Heart right ventricle (tissue), 16 donors: ENCODE data around the gene SPTBN4. TPM values are rescaled to one million over a fixed set of nuclear protein-coding genes. Genes with fewer than 3 reads are reported as not detected.
A peak's percentile ranks its signal among the peaks of the same experiment; 100 is the strongest.

Experiments
- ATAC-seq, 8 donors: fragments of 200-7000 bp; cut with Tn5 transposase; one replicate each; pipeline ENCODE4 v1.9.1; 2020; ENCODE audit warnings: mild to moderate bottlenecking in 8 of 8, moderate library complexity in 8 of 8, moderate number of reproducible peaks in 1 of 8
- DNase-seq, 2 donors: peaks; one replicate each; pipeline ENCODE4 v3.0.0-alpha.2; 2020
- H3K27ac ChIP-seq, 10 donors: fragments of 200-600 bp; sonication (generic) in 2 of 10; one replicate each; pipeline versions ENCODE4 v1.5.0 to v1.8.0; 2020 to 2022; ENCODE audit warnings: mild to moderate bottlenecking in 3 of 10
- H3K27me3 ChIP-seq, 7 donors: fragments of 200-600 bp; one replicate each; pipeline ENCODE4 v1.8.0; 2021 to 2022; ENCODE audit warnings: mild to moderate bottlenecking in 2 of 7
- H3K36me3 ChIP-seq, 9 donors: fragments of 200-600 bp; sonication (generic) in 1 of 9; one replicate each; pipeline versions ENCODE4 v1.5.0 to v1.8.0; 2020 to 2022; ENCODE audit warnings: mild to moderate bottlenecking in 2 of 9
- H3K4me1 ChIP-seq, 9 donors: fragments of 200-600 bp; sonication (generic) in 1 of 9; one replicate each; pipeline versions ENCODE4 v1.5.0 to v1.8.0; 2020 to 2022; ENCODE audit warnings: mild to moderate bottlenecking in 4 of 9
- H3K4me3 ChIP-seq, 10 donors: fragments of 200-600 bp; sonication (generic) in 2 of 10; one replicate each; pipeline versions ENCODE4 v1.5.0 to v1.8.0; 2020 to 2022; ENCODE audit warnings: mild to moderate bottlenecking in 7 of 10, moderate library complexity in 2 of 10
- H3K9me3 ChIP-seq, 11 donors: fragments of 200-600 bp in 10 of 11; sonication (generic) in 2 of 11; one replicate each; pipeline versions ENCODE4 v1.5.0 to v1.8.0; 2013 to 2022; ENCODE audit warnings: mild to moderate bottlenecking in 2 of 11, control low read depth in 1 of 11, moderate library complexity in 1 of 11
- WGBS, 2 donors: extraction: QIAGEN DNeasy Blood & Tissue Kit; methylation state at CpG; one replicate each; pipeline ENCODE4 v1.1.7; 2013; ENCODE audit warnings: inconsistent platforms in 1 of 2; 5-methylcytosine and 5-hydroxymethylcytosine counted together
- intact Hi-C, 10 donors: fragments of 100-400 bp; cut with DNase I; formaldehyde crosslinking; loops; one replicate each; pipeline versions ENCODE4 v1.11.1 to v1.14.2; 2022
- polyA plus RNA-seq, 2 donors: library from polyadenylated mRNA; stranded (reverse); fragments of 200-250 nt; gene quantifications; one replicate each; pipeline ENCODE4 v1.2.3, GENCODE V29; 2013
- total RNA-seq, 10 donors: library from RNA; stranded (reverse); fragmentation: NEBNext Ultra II Directional in 3 of 10; extraction: Animal tissue kit (Norgen Biotek cat#: 25700) in 3 of 10; gene quantifications; one replicate each; pipeline versions ENCODE4 v1.2.1 to v1.2.4, GENCODE V29; 2021 to 2023
- TF ChIP-seq, protein P1 (sequence below), 9 donors: fragments of 200-600 bp; sonication (generic) in 2 of 9; IDR thresholded peaks; one replicate each; pipeline versions ENCODE4 v1.5.0 to v1.8.0; 2021 to 2022; ENCODE audit warnings: antibody characterized with exemption in 9 of 9, mild to moderate bottlenecking in 5 of 9, moderate library complexity in 1 of 9
- donor health status: Arrhythmogenic right ventricular cardiomyopathy.
- donor health status: ischemic (EF 13 %, LVEDD 7.1; RV severe dilation, severe dysfunction).
- donor health status: healthy with polysubstance abuse.
- donor health status: DM: no; HTN: yes; CAD: no.
- donor health status: DM: no; HTN: no; CAD: no.
- donor health status: ischemic (EF 25% LVEDD 6.9; RV normal size, moderate dysfunction).
- donor health status: ischemic (EF 25% LVEDD 5.7; RV mildly dilated, moderate dysfunction).
- donor health status: healthy.
- donor health status: DM: yes; HTN: yes; CAD: no.
- donor health status: Ischemic cardiomyopathy.
- donor health status: ischemic (EF 35%, LVEDD 5.7; RV mildly dilated, moderate dysfunction).
- donor health status: nonischemic (EF 11% LVEDD 7.7; RV severe dilation, severe dysfunction).
- donor health status: DM: yes; HTN: yes; CAD: no.
- donor health status: PGD.
- donor health status: ischemic (EF 29% LVEDD 5.4; RV normal size, mild dysfunction).
- donor health status: nonischemic (EF 23%, LVEDD 6.1; RV moderate dilation, normal function).

Gene SPTBN4
- total and polyA plus RNA-seq, 12 donors, result 3.0 to 13.8 (median 4.9) TPM

DNA sequence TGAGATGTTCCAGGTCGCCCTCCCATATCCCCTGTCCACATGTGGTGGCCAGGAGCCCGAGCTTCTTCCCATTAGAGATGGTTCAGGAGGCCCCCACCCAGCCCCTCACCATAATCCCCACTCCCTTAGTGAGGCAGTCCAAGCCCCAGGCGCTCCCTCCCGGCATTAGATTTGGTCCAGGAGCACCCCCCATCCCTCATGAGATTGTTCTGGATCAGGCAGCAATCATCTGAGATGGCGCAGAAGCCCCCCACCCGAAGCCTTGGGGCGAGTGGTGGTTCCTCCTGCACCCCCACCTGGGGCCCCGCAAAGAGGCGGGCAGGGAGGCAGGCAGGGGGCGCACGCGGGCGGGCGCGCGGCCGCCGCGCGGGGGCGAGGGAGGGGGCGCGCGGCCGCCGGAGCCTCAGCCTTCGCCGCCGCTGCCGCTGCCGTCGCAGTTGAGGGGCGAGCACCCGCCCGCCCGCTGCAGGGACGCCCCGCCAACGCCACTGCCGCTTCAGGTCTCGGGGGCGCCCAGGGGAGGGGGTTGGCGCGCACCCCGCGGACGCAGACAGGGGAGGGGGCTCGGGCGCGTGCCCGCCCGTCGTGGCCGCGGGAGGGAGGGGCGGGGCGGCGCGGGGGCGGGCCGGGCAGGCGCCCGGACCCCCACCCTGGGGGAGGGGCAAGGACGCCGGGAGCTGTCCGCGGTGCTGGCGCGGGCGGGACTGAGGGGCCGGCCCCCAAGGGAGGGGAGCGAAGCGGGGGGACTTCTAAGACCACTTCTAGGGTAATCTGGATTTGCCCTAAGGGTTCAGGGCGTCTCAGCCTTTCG is 63.5 kb downstream of the SPTBN4 start:
- intact Hi-C loops, result loop anchor here in 2 of 10 donors (5.0 to 10.0 kb wide), 2 partner anchors 67 to 105 kb away; no protein-coding TSS in a partner anchor
- no peak for ATAC-seq

GRCh38 chr19:40533508-40533907 is 66.7 kb downstream of the SPTBN4 start:
- TF ChIP-seq, protein P1, sequence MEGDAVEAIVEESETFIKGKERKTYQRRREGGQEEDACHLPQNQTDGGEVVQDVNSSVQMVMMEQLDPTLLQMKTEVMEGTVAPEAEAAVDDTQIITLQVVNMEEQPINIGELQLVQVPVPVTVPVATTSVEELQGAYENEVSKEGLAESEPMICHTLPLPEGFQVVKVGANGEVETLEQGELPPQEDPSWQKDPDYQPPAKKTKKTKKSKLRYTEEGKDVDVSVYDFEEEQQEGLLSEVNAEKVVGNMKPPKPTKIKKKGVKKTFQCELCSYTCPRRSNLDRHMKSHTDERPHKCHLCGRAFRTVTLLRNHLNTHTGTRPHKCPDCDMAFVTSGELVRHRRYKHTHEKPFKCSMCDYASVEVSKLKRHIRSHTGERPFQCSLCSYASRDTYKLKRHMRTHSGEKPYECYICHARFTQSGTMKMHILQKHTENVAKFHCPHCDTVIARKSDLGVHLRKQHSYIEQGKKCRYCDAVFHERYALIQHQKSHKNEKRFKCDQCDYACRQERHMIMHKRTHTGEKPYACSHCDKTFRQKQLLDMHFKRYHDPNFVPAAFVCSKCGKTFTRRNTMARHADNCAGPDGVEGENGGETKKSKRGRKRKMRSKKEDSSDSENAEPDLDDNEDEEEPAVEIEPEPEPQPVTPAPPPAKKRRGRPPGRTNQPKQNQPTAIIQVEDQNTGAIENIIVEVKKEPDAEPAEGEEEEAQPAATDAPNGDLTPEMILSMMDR (IDR thresholded peaks at IDR 0.05), result no peak
- Histone ChIP-seq H3K4me3 (no peak overlapping the region), H3K27ac (no peak overlapping the region), H3K9me3 (peaks cover 0 to 6% (median 0%) of the 10 kb centered on the region in 11 donors), H3K27me3 (peaks cover 0 to 17% (median 0%) of the 10 kb centered on the region in 7 donors), H3K36me3 (no peaks in the 10 kb centered on the region), H3K4me1 (peaks cover 0 to 14% (median 9%) of the 10 kb centered on the region in 9 donors)
- DNase-seq (no peak), ATAC-seq (no peak)
- 88 to 89% methylated on average over 2 of the region's 2 CpGs for WGBS, 2 donors
- intact Hi-C loops, result loop anchor here in 2 of 10 donors (5.0 to 10.0 kb wide), 2 partner anchors 64 to 101 kb away; no protein-coding TSS in a partner anchor

More for the DNA sequence above, 63.5 kb downstream of the SPTBN4 start:
- H3K27ac ChIP-seq, result no peak overlapping the region
- 3% methylated on average over 50 to 70 of the region's 75 CpGs for WGBS, 2 donors
- DNase-seq, result peak in 1 of 2 donors; percentile 32
- H3K4me3 ChIP-seq, result peak overlapping the region in 2 of 10 donors; percentile 14 to 61
- H3K36me3 ChIP-seq, result no peaks in the 10 kb centered on the region
- H3K27me3 ChIP-seq, result peaks cover 0 to 17% (median 0%) of the 10 kb centered on the region in 7 donors
- TF ChIP-seq, protein P1 (IDR thresholded peaks at IDR 0.05), result peak in 5 of 9 donors; percentile 11 to 32 (median 26)
- peaks cover 0 to 6% (median 0%) of the 10 kb centered on the region in 11 donors for H3K9me3 ChIP-seq
- H3K4me1 ChIP-seq, result peaks cover 0 to 14% (median 9%) of the 10 kb centered on the region in 9 donors

GRCh38 chr19:40534148-40534547 is 67.3 kb downstream of the SPTBN4 start:
- Histone ChIP-seq H3K4me3 (no peak overlapping the region), H3K4me1 (peaks cover 0 to 14% (median 9%) of the 10 kb centered on the region in 9 donors), H3K27me3 (peaks cover 0 to 17% (median 0%) of the 10 kb centered on the region in 7 donors), H3K27ac (no peak overlapping the region), H3K36me3 (no peaks in the 10 kb centered on the region), H3K9me3 (peaks cover 0 to 6% (median 0%) of the 10 kb centered on the region in 11 donors)
- ATAC-seq (no peak), DNase-seq (no peak)
- intact Hi-C loops, result loop anchor here in 2 of 10 donors (5.0 to 10.0 kb wide), 2 partner anchors 63 to 101 kb away; no protein-coding TSS in a partner anchor
- TF ChIP-seq, protein P1 (IDR thresholded peaks at IDR 0.05), result no peak
- 82 to 86% methylated on average over 4 of the region's 4 CpGs for WGBS, 2 donors

DNA sequence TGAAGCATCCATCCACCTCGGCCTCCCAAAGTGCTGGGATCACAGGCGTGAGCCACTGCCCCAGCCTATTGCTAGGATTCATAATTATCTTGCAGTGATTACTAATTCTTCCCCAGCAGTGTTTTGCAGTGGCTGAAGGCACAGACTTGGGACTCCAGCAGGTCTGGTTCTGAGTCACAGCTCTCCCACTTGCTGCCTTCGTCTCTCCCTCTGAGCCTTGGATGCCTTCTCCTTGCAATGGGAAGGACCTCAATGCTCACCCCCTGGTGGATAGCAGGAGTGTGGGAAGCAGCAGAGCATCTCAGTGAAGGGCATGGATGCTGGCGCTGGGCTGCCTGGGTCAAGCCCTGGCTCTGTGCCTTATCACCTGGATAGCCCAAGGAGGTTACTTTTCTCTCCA is 72.3 kb downstream of the SPTBN4 start:
- Histone ChIP-seq H3K4me1 (peaks cover 0 to 22% (median 0%) of the 10 kb centered on the region in 9 donors), H3K9me3 (peaks cover 0 to 4% (median 0%) of the 10 kb centered on the region in 11 donors), H3K27me3 (no peaks in the 10 kb centered on the region), H3K36me3 (no peaks in the 10 kb centered on the region), H3K27ac (no peak overlapping the region), H3K4me3 (no peak overlapping the region)
- DNase-seq (no peak), ATAC-seq (no peak)
- 65 to 69% methylated on average over 4 of the region's 4 CpGs for WGBS, 2 donors
- TF ChIP-seq, protein P1 (IDR thresholded peaks at IDR 0.05), result no peak
- intact Hi-C loops, result loop anchor here in 1 of 10 donors (10.0 kb wide), 1 partner anchor 96 kb away; no protein-coding TSS in a partner anchor
